Fibroblast of skin of left biceps (primary cell): ENCODE measurements around the gene SLIT3.

Source experiments
- DNase-seq, 2 experiments: peaks; one replicate each; pipeline ENCODE4 v3.0.0-alpha.2; 2013; ENCODE audit warnings: low read depth in 2 of 2

The SLIT3 gene

DNA sequence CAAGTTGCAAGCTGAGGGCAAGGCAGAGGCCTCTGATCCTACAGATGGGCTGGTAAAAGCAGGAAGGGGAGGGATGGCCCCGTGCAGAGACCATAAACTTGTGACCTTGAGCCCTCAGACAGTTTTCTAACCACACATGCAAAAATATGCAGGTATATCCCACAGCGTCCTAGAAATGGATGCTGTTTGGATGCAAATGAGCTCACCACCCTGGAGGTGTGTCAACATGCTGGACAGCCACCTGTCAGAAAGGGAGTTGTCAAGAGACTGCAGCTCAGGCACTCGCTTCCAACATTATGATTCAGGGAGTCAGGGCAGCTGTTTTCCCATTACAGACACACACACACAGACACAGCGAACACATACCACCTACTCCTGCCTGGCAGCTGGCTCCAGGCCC, 624.4 kb downstream of the SLIT3 start:
- no peak for DNase-seq

DNA sequence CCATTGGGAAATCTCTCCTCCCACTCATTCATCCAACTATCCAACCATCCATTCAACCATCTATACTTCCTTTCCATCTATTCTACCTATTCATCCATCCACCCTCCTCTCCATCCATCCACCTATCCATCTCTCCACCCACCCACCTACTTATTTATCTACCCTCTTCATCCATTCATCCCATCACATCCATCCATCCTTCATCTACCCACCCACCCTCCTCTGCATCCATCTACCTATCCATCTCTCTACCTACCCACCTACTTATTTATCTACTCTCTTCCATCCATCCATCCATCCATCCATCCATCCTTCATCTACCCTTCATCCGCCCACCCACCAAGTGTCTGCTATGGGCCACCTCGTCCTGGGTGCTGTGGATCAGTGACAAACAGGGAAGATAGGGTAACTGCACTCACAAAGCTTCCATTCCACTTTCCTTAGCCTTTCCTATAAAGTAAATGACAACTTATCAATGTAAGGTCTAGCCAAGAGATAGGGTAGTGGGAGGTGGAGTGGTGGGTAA, 625.0 kb downstream of the SLIT3 start:
- no peak for DNase-seq

DNA sequence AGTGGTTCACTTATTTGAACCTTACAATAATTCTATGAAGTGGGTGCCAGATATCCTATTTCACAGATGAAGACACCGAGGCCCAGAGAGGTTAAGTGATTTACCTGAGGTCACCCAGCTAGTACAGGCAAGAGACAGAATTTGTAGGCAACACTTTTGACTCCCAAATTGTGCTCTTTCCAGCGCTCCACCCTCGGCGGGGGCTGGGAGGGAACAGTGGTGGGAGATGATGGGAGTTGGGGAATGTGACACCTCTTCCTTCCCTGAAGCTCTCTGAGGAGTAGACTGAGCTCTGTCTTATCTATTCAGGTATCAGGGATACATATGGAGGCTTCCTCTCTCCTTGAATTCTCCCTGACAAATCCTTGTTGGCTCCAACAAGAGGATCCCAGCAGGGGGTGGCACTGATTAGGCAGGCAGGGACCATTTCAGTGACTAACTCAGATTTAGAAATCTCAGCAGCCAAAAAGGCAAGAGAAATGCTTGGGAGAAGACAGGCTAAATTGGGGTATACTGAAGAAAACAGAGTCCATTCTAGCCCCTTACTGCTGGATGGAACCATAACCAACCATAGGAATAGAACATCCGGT, 626.0 kb downstream of the SLIT3 start:
- no peak for DNase-seq

DNA sequence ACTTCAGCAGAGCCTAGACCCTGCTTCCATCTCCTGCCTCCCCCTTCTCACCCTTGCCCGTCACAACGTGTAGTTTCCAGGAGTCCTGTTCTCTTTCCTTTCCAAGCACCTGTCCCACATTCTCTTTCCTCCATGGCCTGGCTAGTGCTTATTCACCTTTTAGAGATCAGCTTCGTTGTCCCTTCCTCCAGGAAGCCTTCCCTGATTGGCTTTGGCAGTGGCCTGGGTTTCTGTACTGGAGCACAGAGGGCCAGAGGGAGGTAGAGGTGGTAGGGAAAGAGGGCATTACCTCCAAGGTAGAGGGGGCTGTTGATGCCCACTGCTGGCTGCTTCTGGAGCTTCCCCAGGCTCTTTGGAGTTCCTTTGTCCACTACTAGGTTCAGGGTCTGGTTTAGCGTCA, 628.1 kb downstream of the SLIT3 start:
- DNase-seq = no peak

DNA sequence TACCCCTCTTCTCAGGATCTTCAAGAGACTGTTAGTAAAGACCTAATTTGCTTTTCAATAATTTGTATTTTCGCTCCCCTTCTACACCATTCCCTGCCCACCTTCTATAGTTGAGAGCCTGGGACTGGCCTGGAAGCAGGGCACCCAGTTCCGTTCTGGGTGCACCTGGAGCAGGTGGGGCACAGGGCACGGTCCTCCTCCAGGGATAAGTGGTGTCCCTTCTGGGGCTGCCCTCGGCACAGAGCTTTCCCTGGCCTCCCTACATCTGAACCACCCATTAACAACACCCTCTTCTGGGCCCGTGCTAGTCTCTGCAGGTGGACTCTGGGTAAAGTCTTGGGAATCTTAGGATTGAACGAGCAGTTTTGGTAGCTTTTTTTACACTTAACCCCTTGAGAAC, 628.9 kb downstream of the SLIT3 start:
- DNase-seq = no peak

DNA sequence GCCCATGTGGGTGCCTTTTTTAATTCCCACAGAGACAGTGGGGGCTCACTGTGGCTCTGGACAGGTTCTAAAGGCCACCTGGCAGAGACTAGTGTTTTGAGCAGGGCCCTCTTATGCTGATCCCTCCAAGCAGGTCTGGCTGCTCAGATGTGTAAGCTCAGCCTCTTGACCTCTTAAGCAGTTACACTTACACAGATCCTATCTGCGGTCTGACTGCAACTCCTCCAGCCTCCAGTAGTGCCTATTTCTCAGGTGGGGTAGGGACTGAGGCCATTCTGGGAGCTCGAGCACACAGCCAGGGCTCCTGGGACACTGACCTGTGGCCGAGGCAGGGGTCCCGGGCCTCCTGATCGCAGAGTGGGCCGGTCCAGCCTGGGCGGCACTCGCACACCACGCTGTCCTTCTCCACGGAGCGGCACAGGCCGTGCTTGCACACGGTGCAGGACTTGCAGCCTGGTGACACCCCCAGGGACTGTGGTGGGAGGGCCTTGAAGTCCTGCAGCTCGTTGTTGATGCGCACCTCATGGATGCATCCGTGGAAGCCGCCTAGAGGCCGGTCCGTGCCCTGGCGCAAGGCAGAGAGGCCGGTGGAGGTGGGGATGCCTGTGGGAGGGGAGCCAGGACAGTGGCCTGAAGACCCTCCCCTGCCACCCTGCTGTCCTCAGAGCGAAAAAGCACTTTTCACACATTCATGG, 629.9 kb downstream of the SLIT3 start:
- DNase-seq = no peak

DNA sequence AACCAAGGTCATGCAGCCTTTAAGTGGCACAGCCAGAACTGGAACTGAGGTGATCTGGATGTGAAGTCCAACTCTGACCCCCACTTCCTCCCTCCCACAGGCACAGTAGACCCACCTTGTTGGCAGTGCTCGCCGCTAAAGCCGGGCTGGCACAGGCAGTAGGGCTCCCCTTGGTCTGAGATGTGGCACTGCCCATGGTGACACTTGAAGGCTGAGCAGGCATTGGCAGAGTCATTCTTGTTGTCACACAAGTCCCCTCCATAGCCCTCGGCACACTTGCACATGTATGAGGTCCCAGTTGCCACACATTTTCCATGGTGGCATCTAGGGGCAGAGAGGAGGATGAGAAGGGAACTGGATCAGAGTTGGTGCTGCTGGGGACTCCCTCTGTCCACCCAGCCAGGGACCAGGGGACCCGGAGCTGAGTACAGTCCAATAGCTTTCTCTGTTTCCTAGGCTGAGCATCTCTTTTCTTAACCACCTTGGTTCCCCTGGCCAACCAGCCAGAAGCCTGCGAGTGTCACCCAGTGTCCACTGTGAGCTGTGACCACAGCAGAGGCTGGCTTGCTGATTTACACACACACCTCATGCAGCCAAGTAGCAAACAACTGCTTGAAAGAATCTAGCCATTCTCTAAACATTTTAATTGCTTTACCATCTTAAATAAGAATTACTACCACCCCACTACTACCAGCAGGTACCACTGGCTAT, 631.1 kb downstream of the SLIT3 start:
- no peak for DNase-seq

DNA sequence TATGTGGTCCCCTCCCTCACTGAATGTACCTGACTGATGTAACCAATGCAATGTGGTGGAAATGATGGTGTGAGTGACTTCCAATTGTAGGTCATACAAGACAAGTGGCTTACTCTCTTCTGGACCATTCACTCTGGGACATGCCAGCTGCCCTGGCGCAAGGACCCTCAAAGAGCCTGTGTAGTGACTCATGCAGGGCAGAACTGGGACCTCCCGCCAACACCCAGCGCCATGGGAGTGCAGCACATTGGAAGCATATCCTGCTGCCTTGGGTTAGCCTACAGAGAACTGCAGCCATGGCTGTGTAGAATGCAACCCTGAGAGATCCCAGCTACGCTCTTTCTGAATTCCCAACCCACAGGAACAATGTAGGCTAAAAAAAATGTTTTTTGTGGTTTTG, 631.8 kb downstream of the SLIT3 start:
- DNase-seq = no peak

DNA sequence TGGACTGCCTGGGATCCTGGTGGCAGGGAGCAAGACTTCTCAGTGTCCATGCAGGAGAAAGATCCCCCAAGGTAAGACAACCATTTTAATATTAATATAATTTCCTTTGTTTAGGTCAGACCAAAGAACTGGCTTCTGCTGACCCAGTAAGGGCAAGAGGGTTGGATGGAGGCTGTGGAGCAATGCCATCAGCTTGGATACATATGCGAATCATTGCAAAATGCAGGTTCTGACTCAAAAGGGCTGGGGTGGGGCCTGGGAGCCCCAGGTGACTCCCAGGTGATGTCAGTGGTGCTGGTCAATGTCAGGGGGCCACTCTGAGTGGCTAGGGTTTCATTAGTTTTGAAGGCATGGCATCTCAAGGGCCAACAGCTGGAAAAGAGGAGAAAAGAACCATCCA, 632.9 kb downstream of the SLIT3 start:
- no peak for DNase-seq

DNA sequence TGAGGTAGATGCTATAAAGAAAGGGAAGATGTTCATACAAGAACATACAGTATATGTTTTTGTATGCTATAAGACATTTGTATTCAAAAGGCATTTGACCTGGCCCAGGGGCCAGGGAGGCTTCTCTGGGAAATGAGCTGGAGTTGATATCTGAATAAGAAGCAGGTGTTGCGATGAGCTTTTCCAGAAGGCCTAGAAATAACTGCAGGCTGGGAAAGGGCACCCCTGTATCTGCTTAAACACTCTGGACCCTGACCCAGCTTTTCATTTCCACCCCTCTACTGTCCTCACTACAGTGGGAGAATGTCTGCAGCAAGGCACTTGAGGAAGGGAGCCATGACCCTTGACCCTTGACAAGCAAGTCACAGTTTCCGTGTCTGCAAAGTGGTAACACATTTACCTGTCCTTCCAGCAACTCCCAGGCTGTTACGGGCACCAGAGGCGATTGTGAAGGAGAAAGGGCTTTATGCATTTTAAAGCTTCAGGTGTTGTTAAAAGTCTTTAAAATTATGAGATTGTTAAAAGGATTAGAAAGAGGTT, 633.6 kb downstream of the SLIT3 start:
- DNase-seq = no peak

DNA sequence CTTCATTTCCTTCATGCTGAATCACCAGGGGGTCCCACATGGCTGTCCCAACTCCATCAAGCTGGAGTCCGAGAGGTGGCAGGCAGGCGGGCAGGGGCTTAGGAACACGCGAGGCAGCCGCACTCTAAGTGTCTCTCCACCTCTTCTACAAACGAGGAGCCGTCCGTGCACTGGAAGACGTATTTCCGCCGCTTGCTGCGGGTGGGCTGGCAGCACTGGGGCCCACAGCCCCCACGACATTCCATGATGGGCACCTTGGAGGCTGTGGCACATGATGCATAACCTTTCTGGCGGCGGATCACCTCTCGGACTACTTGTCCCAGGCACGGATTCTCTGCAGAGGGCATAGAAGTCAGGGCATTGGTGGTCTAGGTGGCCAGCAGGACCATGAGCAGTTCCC, 634.6 kb downstream of the SLIT3 start:
- DNase-seq = no peak

DNA sequence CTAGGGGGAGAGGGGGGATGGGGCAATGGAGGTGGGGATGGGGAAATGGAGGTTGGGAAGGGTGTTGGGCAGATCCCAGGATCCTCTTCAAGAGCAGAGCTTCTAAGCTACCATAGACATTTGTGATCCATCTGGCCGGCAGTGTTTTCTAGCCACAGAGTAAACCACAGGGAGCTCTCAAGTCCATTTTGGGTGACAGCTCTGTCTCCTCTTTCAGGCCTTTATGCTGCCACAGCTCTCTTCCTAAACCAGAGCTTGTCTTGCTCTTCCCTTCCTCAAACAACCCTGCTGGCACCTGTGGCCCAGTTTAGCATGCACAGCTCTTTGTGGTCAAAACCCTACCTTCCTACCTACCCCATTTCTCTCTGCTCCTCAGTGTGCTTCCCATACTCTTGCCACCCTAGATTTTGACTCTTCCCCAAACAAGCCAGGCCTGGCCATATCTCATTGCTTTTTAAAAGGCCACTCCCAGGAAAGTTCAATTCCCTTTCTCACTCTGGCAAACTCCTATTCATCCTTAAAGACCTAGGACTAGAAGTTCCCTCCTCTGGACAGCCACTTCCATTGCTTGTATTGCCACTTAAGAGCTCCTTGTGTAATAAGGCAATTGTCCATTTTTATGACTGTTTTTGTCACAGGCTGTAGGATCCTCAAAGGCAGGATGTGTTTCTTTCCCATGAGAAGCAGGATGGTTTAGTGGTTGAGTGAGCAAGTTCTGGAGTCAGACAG, 637.5 kb downstream of the SLIT3 start:
- no peak for DNase-seq

DNA sequence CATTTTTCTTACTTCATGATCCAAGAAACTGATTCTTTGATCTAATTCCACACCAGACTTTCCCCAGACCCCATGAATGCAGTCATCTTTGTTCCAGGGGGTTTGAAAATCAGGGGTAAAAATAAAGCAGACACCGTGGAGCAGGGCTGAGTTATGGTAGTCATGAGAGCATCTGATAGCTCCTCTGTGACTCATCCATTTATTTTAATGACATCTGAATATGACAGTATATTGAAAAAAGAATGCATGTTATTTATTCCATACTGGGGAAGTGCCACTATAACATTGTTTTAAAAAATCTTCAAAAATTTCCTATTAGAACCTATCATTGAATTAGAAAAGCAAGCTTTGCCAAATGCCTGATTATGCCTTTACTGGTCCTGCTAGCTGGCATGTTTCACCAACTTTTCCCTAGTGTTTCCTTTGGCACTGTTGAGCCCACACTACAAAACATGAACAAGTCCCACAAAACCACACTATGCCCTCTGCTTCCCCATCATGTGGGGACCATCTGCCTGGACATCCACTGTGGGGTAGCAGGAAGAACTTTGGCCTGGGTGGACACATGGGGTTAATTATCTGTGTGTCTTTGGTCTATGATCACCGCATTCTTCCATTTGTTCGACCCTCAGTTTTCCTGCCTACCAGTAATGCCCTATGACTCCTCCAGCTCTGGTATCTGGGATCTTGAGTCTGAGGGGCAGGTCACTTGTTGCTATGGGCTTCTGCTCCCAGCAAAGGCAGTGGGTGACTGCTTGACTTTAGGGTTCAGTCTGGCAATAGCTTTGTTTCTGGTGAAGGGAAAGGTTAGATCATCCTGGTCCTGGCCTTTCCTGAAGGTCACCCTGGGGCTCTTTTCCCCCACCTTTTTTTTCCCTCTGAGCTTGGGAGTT, 639.1 kb downstream of the SLIT3 start:
- no peak for DNase-seq

DNA sequence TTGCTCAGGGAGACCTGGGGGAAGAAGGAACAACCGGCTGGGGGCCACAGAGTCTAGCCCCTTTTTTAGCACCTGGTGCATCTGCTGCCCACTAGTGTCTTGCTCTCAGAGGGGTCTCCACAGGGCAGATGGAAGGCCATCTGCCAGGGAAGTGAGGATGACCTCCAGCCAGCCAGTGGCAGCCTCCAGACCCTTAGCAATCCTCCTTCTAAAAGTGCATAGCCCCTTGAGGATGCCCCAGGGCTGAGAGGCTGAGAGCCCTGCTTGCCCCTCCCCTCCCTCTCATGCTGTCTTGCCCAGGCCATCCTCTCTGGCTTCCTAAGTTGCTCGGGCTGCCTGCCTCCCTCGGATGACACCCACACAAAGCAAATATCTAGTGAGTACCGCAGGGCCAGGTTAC, 640.2 kb downstream of the SLIT3 start:
- no peak for DNase-seq

DNA sequence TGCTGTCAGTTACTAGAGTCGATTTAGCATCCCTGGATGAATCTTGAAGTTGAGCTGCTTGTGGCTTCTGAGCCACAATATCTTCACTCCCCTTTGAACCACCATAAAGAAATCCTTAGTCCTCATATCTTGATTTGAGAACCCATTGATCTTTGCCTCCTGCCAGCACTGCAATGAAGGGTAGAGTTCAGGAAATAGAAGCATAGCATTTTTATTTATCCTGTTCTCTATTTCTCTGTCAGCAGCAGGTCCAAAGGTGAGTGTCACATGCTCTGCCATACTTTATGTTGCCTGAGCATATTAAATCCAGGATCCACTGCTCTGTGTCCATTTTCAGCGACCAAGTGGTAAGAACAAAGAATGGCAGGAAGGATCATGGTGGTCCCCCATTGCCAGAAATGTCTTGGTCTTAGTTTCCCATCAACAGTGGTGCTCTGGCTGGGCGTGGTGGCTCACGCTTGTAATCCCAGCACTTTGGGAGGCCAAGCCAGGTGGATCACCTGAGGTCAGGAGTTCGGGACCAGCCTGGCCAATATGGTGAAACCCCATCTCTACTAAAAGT, 641.6 kb downstream of the SLIT3 start:
- no peak for DNase-seq

DNA sequence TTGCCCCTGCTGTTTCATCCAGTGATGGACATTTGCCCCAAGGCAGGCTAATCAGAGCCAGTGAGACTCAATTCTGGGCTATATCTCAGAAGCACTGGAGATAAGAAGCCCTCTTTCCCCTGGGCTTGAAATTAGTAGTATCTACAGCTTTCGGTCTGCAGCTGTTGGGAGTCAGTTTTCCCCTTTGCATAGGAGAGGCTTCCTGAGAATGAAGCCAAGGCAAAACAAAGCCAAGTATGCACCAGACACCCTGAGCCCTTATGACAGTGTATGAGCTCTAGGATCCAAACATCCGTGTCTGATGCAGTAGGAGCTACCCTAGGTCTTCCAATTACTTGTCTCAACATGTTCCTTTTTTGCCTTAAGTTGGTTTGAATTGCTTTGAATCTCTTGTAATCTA, 642.5 kb downstream of the SLIT3 start:
- no peak for DNase-seq

DNA sequence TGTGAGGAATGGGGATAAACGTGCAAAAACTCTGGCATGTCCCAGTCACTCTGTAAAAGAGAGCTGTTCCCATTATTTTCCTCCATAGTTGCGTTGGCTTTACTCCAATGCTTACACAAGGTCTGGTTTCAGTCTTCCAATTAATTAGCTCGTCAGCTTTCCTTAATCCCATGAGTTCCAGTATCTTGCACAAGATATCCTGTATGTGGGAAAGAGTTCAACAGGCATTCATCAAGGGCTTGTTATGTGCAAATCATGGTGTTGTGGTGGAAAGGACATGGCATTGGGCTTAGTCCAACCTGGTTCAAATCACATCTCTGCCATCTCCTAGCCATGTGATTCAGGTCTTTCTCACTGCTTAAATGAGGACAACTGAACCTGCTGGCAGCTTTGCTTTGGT, 644.3 kb downstream of the SLIT3 start:
- DNase-seq = peak; percentile 73 to 77

DNA sequence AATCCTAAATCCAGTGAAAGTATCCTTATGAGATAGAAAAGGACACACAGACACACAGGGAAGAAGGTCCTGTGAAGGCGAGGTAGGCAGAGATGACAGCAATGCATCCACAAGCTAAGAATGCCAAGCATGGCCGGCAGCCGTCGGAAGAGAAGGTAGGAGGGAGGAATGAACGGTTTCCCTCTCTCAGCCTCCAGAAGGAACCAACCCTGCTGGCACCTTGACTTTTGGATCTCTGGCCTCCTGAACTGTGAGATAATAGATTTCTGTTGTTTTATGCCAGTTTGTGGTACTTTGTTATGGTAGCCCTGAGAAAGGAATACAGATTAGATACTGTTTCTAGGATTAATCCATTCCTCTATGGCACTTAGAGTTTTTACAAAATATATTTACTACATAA, 645.6 kb downstream of the SLIT3 start:
- DNase-seq = no peak

DNA sequence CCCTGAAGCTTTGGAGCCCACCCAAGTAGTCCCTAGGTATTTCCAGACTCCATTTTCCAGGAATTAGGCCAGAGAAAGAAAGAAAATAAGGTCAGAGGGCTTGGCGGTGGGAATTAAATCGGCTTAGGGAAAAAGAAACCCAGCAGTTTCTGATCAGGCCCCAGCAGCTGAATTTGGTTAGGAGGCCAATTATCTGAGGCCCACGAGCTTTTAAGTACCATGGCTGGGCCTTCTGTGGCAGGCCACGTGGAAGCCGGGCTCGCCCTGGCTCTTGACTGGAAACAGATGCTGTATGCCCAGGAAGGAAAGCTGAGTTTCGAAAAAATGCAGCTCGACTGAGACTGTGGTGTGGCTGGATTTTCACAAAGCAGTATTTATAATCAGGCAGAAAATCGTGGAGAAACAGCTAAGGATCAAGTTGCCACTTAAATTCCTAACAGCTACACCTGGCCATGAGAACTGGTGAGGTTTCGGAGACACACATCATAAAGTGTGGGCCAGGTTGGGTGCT, 646.7 kb downstream of the SLIT3 start:
- DNase-seq = peak; percentile 78 to 79

DNA sequence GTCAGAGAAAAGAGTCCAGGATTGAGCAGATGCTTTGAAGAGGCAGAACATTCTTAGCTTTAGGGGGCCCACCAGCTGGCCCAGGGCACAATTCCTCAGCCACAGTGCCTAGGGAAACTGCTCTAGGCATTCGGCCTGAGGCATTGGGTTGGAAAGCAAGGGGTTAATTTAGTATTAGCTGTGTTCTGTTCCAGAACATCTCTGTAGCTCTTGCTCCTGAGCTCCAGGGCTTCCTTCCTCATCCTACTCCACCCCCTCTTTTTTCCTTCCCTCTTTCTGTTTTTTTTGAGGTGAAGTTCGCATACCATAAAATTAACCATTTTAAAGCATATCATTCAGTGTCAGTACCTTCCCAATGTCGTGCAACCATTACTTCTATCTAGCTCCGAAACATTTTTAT, 647.3 kb downstream of the SLIT3 start:
- DNase-seq = no peak

DNA sequence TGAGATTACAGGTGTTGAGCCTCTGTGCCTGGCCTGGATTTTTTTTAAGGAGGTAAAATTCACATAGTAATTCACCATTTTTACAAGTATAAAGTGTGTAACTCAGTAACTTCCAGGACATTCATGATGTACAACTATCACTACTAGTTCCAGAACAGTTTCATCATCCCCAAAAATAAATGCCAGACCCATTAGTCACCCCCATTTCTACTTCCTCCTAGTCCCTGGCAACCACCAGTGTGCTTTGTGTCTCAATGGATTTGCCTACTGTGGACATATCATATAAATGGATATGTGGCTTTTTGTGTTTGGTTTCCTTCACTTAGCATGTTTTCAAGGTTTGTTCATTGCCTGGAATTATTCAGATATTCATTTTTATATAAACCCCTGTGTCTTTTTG, 649.3 kb downstream of the SLIT3 start:
- peak; percentile 85 to 87 for DNase-seq
